Loucy (cell line): ENCODE results near the gene ASIC5.

Experiments
- H2AFZ ChIP-seq: fragments of 200-600 bp; sonication (generic); 2 replicates; pipeline ENCODE4 v1.6.0; 2016; ENCODE audit warnings: antibody characterized with exemption, mild to moderate bottlenecking, low read length, moderate library complexity
- H3F3A ChIP-seq: fragments of 200-600 bp; 2 replicates; pipeline ENCODE4 v1.6.0; 2016; ENCODE audit warnings: antibody characterized with exemption, low read depth, mild to moderate bottlenecking
- H3K27me3 ChIP-seq: fragments of 200-600 bp; sonication (generic); 2 replicates; pipeline ENCODE4 v1.6.1; 2014; ENCODE audit warnings: low read length, mild to moderate bottlenecking; ENCODE audit not compliant: insufficient read depth, poor library complexity, severe bottlenecking
- H3K36me3 ChIP-seq: fragments of 200-600 bp; sonication (generic); 2 replicates; pipeline ENCODE4 v1.6.1; 2016; ENCODE audit warnings: low read length; ENCODE audit not compliant: insufficient read depth
- H3K4me1 ChIP-seq: fragments of 200-600 bp; sonication (generic); 2 replicates; pipeline ENCODE4 v1.5.1; 2014; ENCODE audit warnings: low read length, mild to moderate bottlenecking; ENCODE audit not compliant: insufficient read depth, poor library complexity, severe bottlenecking
- H3K4me2 ChIP-seq: fragments of 200-600 bp; sonication (generic); 2 replicates; pipeline ENCODE4 v1.6.0; 2014; ENCODE audit warnings: antibody characterized with exemption, low read length, low read depth, mild to moderate bottlenecking; ENCODE audit not compliant: poor library complexity, severe bottlenecking
- H3K4me3 ChIP-seq: fragments of 200-600 bp; sonication (generic); 2 replicates; pipeline ENCODE4 v1.5.1; 2014; ENCODE audit warnings: low read length, mild to moderate bottlenecking, mixed read lengths; ENCODE audit not compliant: poor library complexity, severe bottlenecking
- H3K79me2 ChIP-seq: fragments of 200-600 bp; sonication (generic); 2 replicates; pipeline ENCODE4 v1.6.1; 2014; ENCODE audit warnings: low read length; ENCODE audit not compliant: insufficient read depth
- H3K9ac ChIP-seq: fragments of 200-600 bp; sonication (generic); 2 replicates; pipeline ENCODE4 v1.6.0; 2014; ENCODE audit warnings: mild to moderate bottlenecking, low read depth, low read length, moderate library complexity; ENCODE audit not compliant: poor library complexity, severe bottlenecking
- H3K9me2 ChIP-seq: fragments of 200-600 bp; sonication (generic); replicated peaks from 2 replicates; pipeline ENCODE4 v1.6.1; 2016; ENCODE audit warnings: low read depth, low read length, mixed read lengths
- H3K9me3 ChIP-seq: fragments of 200-600 bp; sonication (generic); 2 replicates; pipeline ENCODE4 v1.6.1; 2014; ENCODE audit warnings: mild to moderate bottlenecking, antibody characterized with exemption, low read length, low read depth; ENCODE audit not compliant: insufficient read depth
- H4K20me1 ChIP-seq: fragments of 200-600 bp; sonication (generic); 2 replicates; pipeline ENCODE4 v1.6.0; 2014; ENCODE audit warnings: antibody characterized with exemption, low read length, mild to moderate bottlenecking; ENCODE audit not compliant: insufficient read depth, poor library complexity, severe bottlenecking
- CTCF ChIP-seq: fragments of 200-600 bp; sonication (generic); conservative IDR thresholded peaks from 2 replicates; pipeline ENCODE4 v1.5.1; 2014; ENCODE audit warnings: mild to moderate bottlenecking, antibody characterized with exemption, low read length
- EZH2phosphoT487 ChIP-seq: fragments of 200-600 bp; IDR thresholded peaks from 2 replicates; pipeline ENCODE4 v1.6.1; 2018; ENCODE audit warnings: antibody characterized with exemption, mild to moderate bottlenecking, moderate library complexity, borderline replicate concordance

ASIC5 gene

DNA sequence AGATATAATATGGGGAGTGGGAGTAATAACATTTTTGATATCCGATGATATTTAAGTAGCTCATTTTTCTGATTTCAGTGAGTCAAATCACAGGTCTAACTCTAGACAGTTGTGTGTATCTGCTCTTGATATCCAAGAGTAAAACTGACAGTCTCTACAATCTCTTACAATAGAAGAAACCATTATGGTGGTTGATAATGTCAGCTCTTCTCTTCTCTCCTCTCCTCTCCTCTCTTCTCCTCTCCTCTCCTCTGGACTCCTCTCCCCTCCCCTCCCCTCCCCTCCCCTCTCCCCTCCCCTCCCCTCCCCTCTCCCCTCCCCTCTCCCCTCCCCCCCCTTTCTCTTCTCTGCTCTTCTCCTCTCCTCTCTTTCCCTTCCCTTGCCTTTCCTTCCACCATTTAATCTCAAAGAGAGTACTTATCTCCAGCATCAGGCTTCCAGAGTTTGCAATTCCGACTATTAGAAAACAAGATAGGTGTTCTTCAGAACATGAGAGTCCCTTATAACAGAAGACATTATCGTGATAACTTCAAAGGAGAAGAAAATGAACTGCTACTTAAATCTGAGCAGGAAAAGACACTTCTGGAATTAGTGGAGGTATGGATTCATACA is 43.6 kb upstream of the ASIC5 start:
- H3K9me2 ChIP-seq, result no peaks in the 10 kb centered on the region
- H4K20me1 ChIP-seq, result no peaks in the 10 kb centered on the region
- no peak overlapping the region for H2AFZ ChIP-seq
- no peaks in the 10 kb centered on the region for H3K9me3 ChIP-seq
- no peaks in the 10 kb centered on the region for H3K36me3 ChIP-seq
- H3K4me2 ChIP-seq, result no peak overlapping the region
- no peak overlapping the region for H3K4me3 ChIP-seq
- no peaks in the 10 kb centered on the region for H3F3A ChIP-seq
- no peak overlapping the region for H3K9ac ChIP-seq
- TF ChIP-seq EZH2phosphoT487 (no peak), CTCF (no peak)
- H3K4me1 ChIP-seq, result no peaks in the 10 kb centered on the region
- H3K27me3 ChIP-seq, result no peaks in the 10 kb centered on the region
- H3K79me2 ChIP-seq, result no peaks in the 10 kb centered on the region

DNA sequence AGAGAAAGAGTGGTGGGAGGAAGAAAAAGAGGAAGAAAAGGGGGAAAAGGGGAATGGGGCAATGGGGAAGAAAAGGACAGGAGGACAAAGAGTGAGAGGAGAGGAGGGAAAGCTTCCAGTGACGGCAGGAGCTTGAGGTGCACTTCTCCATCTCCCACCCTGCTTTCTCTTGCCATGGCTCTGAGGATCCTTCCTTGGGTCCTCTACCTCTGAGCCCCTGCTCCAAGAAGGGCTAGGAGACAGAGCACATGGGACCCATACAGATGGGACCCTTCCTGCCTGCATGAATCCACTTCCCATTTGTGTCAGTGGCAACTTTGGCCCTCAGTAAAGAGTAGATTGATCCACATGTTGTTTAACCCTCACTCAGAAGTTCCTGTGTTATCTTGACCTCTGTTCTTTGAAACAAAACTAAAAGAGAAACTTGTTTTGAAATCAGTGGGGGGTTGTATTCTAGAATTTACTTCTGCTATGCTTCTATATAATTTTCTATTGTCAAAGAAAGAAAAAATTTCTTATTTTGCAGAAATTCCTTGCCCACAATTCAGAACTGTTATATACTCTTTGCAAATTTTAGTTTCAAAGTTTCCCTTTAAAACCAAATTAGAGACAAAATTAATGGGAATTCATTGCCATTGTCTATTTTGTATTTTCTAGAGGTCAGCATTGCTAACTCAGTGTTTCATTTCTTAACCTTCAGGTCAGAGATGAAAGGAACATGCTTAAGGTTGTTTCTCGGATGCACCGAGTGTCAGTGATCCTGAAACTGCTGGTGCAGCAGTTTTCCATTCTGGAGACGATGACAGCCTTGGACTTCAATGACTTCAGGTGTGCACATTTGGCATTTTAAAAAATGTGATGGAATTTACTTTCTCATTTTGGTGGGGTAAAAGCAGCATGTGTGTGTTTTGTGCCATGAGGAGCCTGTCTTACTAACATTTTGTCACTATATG is 42.4 kb upstream of the ASIC5 start:
- Histone ChIP-seq H3K9me3 (no peaks in the 10 kb centered on the region), H3K4me1 (no peaks in the 10 kb centered on the region), H3K27me3 (no peaks in the 10 kb centered on the region), H3K4me2 (no peak overlapping the region), H3K4me3 (no peak overlapping the region), H3K9ac (no peak overlapping the region), H3K36me3 (no peaks in the 10 kb centered on the region), H3K9me2 (no peaks in the 10 kb centered on the region), H3F3A (no peaks in the 10 kb centered on the region), H2AFZ (no peak overlapping the region), H3K79me2 (no peaks in the 10 kb centered on the region), H4K20me1 (no peaks in the 10 kb centered on the region)
- TF ChIP-seq CTCF, result no peak
- TF ChIP-seq EZH2phosphoT487, result no peak

GRCh38 chr4:155907556-155907955 is 41.5 kb upstream of the ASIC5 start:
- Histone ChIP-seq H3K4me3 (no peak overlapping the region), H3K9me2 (no peaks in the 10 kb centered on the region), H2AFZ (no peak overlapping the region), H3K4me1 (no peaks in the 10 kb centered on the region), H3K79me2 (no peaks in the 10 kb centered on the region), H3K36me3 (no peaks in the 10 kb centered on the region), H3K9me3 (no peaks in the 10 kb centered on the region), H3K4me2 (no peak overlapping the region), H3K27me3 (no peaks in the 10 kb centered on the region), H3K9ac (no peak overlapping the region), H4K20me1 (no peaks in the 10 kb centered on the region), H3F3A (no peaks in the 10 kb centered on the region)
- TF ChIP-seq CTCF (no peak), EZH2phosphoT487 (no peak)
